Upper lobe of left lung (tissue), 4 donors: ENCODE measurements around the gene SGIP1.

Experiments
- CTCF ChIP-seq, 6 experiments: fragments of 450-650 bp in 4 of 6; fragments of 200-600 bp in 2 of 6; sonication (generic) in 2 of 6; IDR thresholded peaks; one replicate each; pipeline ENCODE4 v1.5.1; 2016 to 2019; ENCODE audit warnings: antibody characterized with exemption in 6 of 6
- POLR2A ChIP-seq, 4 donors: fragments of 450-650 bp; IDR thresholded peaks; one replicate each; pipeline ENCODE4 v1.5.1; 2016 to 2017; ENCODE audit warnings: antibody characterized with exemption in 4 of 4, mild to moderate bottlenecking in 2 of 4
- POLR2AphosphoS5 ChIP-seq, 2 donors: sonication (generic); formaldehyde crosslinking; IDR thresholded peaks; one replicate each; pipeline ENCODE4 v1.5.1; 2017; ENCODE audit warnings: antibody characterized with exemption in 2 of 2

GRCh38 chr1:66532798-66533783 is 862 bp upstream of the SGIP1 start:
- TF ChIP-seq POLR2A (IDR thresholded peaks at IDR 0.05) (no peak), CTCF (IDR thresholded peaks at IDR 0.05) (no peak), POLR2AphosphoS5 (IDR thresholded peaks at IDR 0.05) (no peak)
